HG03442 (cell line): ENCODE data around the gene CCNY.

Experiments used
- ATAC-seq: cut with Tn5 transposase; IDR thresholded peaks from one replicate; pipeline ENCODE4 v1.9.1; 2021; ENCODE audit warnings: mild to moderate bottlenecking, moderate library complexity; ENCODE audit not compliant: unreplicated experiment

Gene CCNY

GRCh38 chr10:35331894-35332640 is 4.2 kb upstream of the CCNY start:
- ATAC-seq: no peak

- no peak for ATAC-seq
Observed at GRCh38 chr10:35334297-35334696, 2.0 kb upstream of the CCNY start.

GRCh38 chr10:35335133-35336083 is 901 bp upstream of the CCNY start:
- ATAC-seq: no peak

DNA sequence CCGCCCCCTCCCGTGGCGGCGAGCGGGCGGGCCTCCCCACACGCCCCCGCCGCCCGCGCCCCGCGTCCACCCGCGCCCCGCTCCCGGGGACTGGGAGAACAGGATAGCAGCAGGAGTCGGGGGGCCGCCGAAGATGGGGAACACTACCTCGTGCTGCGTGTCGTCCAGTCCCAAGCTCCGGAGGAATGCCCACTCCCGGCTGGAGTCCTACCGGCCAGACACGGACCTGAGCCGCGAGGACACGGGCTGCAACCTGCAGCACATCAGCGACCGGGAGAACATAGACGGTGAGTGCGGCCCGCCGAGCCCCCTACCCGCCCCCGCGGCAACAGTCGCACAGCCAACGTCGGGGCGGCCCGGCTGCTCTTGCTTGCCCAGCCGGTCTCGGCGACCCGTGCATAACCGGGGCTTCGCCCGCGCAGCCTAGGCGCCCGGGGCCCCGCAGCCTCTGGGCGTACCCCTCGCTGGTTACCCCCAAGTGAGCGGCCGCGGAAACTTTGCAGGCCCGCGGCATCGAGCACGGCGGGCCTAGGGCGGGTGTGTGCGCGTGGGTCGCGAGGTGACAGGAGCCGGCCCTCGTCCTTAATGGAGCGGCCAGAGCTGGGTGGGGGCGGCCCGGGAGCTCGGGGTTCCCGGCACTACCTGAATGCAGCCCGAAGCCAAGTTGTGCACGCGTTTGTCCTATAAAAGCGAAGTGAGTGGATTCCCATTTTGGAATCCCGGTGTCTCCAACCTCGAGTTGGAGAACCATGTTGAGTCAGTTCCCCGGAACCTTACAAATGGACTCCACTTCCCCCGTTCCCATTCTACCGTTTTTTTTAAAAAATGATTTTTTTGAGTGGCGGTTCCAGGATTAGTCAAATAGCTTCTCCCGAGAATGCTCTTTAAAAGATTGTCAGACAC is 863 bp downstream of the CCNY start:
- peak; percentile 5 for ATAC-seq

DNA sequence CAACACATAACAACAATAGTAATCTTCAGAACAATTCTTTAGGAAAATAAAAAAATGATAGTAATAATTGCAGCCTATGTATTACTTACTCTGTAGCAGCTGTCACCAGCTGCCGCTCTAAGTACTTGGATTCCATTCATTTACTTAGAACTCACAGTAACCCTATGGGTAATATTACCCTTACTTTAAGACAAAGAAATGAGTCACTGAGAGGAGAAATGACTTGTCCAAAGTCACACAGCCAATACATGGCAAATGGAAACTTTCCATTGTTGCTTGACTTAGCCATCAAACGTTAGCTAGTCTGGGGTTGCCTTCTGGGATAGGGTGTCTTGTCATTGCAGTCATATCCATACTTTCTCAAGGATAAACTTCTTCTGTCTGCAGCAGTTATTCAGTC is 3.6 kb downstream of the CCNY start:
- peak; percentile 58 for ATAC-seq

GRCh38 chr10:35340975-35341374 is 4.7 kb downstream of the CCNY start:
- no peak for ATAC-seq

- peak; percentile 67 for ATAC-seq
Observed at GRCh38 chr10:35341521-35341920, 5.2 kb downstream of the CCNY start.

GRCh38 chr10:35342183-35342753 is 6.0 kb downstream of the CCNY start:
- no peak for ATAC-seq

DNA sequence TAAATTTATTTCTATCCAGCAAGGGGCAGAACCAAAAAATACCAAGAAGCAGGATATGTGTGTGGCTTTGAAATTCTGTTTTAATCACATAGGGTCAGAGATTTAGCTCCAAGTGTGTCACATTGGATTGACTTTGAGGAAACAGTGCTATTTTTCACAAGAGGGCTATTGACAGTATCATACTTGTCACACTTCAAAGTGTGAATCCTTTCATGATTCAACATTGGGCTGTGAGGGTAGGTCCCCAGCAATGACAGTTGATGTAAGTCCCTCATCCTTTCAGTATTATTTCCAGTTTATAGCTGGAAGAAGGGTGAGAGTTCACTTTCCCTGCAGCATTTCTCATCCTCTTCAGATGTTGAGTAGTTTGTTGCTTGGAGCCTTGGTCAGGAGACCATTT is 7.4 kb downstream of the CCNY start:
- ATAC-seq: no peak

DNA sequence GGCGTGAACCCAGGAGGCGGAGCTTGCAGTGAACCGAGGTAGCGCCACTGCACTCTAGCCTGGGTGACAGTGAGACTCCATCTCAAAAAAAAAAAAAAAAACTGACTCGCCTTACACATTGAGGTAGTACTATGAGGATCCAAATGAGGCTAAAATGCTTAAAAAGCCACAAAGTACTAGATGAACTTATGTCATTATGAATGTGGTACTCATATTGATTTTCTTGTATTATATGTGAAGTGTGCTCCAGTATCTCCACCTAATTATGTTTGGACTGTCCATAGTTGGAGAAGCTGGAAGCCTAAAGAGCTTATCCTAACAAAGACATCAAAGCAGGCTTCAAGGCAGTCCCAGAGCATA is 9.1 kb downstream of the CCNY start:
- ATAC-seq: no peak

- ATAC-seq: no peak
Observed at GRCh38 chr10:35346248-35346647, 9.9 kb downstream of the CCNY start.

GRCh38 chr10:35347121-35347562 is 10.8 kb downstream of the CCNY start:
- ATAC-seq: no peak

DNA sequence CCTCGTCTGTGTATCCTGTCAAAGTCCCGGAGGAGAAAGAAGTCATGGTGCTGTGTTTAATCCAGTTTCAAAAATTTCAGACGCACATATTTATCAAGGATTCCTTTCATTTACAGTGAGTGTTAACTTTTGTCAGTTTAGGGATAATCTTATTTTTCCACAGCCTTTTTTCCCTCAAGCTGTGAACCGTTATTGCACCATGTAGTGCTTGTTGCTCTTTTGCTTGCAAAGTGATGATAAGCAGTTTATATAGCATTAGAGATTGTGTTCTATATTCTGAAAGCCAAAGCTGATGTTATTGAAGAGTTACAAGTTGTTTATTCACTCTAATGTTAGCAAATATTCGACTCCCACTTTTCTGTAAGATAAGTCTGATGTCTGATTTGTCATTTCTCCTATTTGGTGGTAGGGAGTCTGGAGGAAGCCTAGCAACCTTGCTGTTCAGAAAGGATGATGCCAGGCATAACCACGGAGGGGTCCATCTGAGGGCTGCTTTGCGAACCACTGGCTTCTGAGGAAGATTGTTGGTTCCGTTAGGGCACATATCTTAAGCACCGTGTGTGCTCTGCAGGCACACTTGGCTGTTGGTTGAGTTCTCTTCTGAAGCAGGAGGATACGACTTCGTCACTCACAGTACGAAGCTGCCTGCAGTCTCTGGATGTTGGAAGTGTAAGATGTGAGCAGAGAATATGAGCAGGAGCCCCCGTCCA is 11.7 kb downstream of the CCNY start:
- no peak for ATAC-seq

GRCh38 chr10:35348609-35349388 is 12.5 kb downstream of the CCNY start:
- ATAC-seq: no peak

GRCh38 chr10:35349389-35349915 is 13.1 kb downstream of the CCNY start:
- ATAC-seq: no peak

DNA sequence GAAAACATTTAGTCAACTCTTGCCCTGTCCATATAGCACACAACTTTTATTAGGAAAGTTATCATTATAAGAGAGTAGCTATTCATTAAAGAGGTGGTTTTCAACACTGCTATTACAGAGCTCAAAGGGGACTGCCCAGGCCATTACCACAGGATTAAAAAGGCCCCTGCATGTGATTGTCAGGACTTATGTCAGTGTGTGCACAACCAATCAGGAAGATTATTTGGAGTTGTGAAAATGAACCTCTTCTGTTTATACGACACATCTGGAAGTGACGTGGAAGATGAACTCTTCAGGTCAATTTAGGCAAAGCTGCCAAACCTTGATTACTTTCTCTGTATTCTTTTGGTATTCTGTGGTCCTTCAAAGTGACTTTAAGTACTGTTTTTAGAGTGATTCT is 14.7 kb downstream of the CCNY start:
- no peak for ATAC-seq

GRCh38 chr10:35352097-35352496 is 15.8 kb downstream of the CCNY start:
- ATAC-seq: no peak

GRCh38 chr10:35352512-35352911 is 16.2 kb downstream of the CCNY start:
- ATAC-seq: no peak

GRCh38 chr10:35353395-35353794 is 17.1 kb downstream of the CCNY start:
- no peak for ATAC-seq
